Measurements from ENCODE around the gene CDH4.

DNA sequence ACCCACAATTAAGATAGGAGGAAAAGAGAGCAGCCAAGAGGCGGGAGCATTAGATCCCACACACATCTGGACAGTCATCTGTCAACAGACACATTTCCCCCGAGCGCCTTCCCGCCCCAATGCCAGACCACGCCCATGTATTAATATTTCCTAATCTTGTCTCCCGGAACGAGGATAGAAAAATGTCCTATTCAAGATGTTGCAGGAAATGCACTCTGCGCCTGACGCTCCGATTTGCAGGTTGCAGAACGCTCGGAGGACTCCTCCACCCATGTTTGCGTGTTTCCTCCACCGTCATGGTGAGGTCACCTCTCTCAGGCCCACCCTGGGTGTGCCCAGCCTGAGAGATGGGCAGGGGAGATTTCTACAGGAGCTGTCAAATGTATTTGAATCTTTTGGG is 598.4 kb downstream of the CDH4 start:
- TF ChIP-seq EP300 (IDR thresholded peaks at IDR 0.05; ENCODE audit: borderline replicate concordance) (no peak), YY1 (IDR thresholded peaks at IDR 0.05; ENCODE audit: low read depth) (no peak), CEBPB (IDR thresholded peaks at IDR 0.05) (no peak), CREB1 (IDR thresholded peaks at IDR 0.05; ENCODE audit: low read depth) (no peak), TCF12 (IDR thresholded peaks at IDR 0.05; ENCODE audit: low read depth) (no peak), RAD21 (IDR thresholded peaks at IDR 0.05; ENCODE audit: low read depth) (no peak), ZBTB7A (IDR thresholded peaks at IDR 0.05; ENCODE audit: low read depth) (no peak), FOXM1 (IDR thresholded peaks at IDR 0.05; ENCODE audit: borderline replicate concordance, low read depth) (no peak), TAF1 (IDR thresholded peaks at IDR 0.05; ENCODE audit: low read depth) (no peak)
- TF ChIP-seq, protein P1, sequence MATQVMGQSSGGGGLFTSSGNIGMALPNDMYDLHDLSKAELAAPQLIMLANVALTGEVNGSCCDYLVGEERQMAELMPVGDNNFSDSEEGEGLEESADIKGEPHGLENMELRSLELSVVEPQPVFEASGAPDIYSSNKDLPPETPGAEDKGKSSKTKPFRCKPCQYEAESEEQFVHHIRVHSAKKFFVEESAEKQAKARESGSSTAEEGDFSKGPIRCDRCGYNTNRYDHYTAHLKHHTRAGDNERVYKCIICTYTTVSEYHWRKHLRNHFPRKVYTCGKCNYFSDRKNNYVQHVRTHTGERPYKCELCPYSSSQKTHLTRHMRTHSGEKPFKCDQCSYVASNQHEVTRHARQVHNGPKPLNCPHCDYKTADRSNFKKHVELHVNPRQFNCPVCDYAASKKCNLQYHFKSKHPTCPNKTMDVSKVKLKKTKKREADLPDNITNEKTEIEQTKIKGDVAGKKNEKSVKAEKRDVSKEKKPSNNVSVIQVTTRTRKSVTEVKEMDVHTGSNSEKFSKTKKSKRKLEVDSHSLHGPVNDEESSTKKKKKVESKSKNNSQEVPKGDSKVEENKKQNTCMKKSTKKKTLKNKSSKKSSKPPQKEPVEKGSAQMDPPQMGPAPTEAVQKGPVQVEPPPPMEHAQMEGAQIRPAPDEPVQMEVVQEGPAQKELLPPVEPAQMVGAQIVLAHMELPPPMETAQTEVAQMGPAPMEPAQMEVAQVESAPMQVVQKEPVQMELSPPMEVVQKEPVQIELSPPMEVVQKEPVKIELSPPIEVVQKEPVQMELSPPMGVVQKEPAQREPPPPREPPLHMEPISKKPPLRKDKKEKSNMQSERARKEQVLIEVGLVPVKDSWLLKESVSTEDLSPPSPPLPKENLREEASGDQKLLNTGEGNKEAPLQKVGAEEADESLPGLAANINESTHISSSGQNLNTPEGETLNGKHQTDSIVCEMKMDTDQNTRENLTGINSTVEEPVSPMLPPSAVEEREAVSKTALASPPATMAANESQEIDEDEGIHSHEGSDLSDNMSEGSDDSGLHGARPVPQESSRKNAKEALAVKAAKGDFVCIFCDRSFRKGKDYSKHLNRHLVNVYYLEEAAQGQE (IDR thresholded peaks at IDR 0.05; ENCODE audit: low read depth): no peak
- TF ChIP-seq, protein P2, sequence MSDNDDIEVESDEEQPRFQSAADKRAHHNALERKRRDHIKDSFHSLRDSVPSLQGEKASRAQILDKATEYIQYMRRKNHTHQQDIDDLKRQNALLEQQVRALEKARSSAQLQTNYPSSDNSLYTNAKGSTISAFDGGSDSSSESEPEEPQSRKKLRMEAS (IDR thresholded peaks at IDR 0.05): no peak

Measured in Ishikawa (cell line).